Right ventricle myocardium inferior (tissue), 1 donor: ENCODE results near the gene SNRNP200. TPM values are rescaled to one million over a fixed set of nuclear protein-coding genes. Genes with fewer than 3 reads are reported as not detected.

Experiments used
- ATAC-seq: fragments of 200-7000 bp; cut with Tn5 transposase; one replicate; pipeline ENCODE4 v1.9.1; 2020; ENCODE audit warnings: mild to moderate bottlenecking, moderate library complexity
- DNase-seq: peaks from one replicate; pipeline ENCODE4 v3.0.0; 2021; ENCODE audit errors: missing footprints
- intact Hi-C: fragments of 100-400 bp; cut with DNase I; formaldehyde crosslinking; loops from one replicate; pipeline ENCODE4 v1.11.0; 2022
- total RNA-seq: library from RNA; stranded (reverse); fragmentation: NEBNext Ultra II Directional; extraction: Animal tissue kit (Norgen Biotek cat#: 25700); gene quantifications from one replicate; pipeline ENCODE4 v1.2.1, GENCODE V29; 2021
- donor health status: DM: no; HTN: yes; CAD: no; lungs with severe emphysema.

Gene SNRNP200
- total RNA-seq, 1 donor from 2014 or later, result 50.9 TPM

GRCh38 chr2:96240341-96241038 lies 64.9 kb downstream of the SNRNP200 start:
- peak; percentile 58 for ATAC-seq
- DNase-seq, result no peak
- intact Hi-C loops, result no loop called here

- DNase-seq (no peak), ATAC-seq (peak; percentile 37)
- intact Hi-C loops, result no loop called here
Measured at GRCh38 chr2:96239745-96240264, 65.5 kb downstream of the SNRNP200 start.

- ATAC-seq, result no peak
- DNase-seq, result no peak
- intact Hi-C loops, result no loop called here
Measured at GRCh38 chr2:96239091-96239490, 66.3 kb downstream of the SNRNP200 start.

- DNase-seq (no peak), ATAC-seq (no peak)
- intact Hi-C loops, result no loop called here
Measured at GRCh38 chr2:96238266-96238665, 67.1 kb downstream of the SNRNP200 start.

- ATAC-seq, result no peak
- DNase-seq, result no peak
- intact Hi-C loops, result no loop called here
Measured at GRCh38 chr2:96236882-96237281, 68.5 kb downstream of the SNRNP200 start.

- ATAC-seq, result no peak
- intact Hi-C loops, result no loop called here
- no peak for DNase-seq
Measured at GRCh38 chr2:96233880-96234316, 71.4 kb downstream of the SNRNP200 start.

- no peak for DNase-seq
- no peak for ATAC-seq
- intact Hi-C loops, result no loop called here
Measured at GRCh38 chr2:96233436-96233835, 71.9 kb downstream of the SNRNP200 start.

- DNase-seq (no peak), ATAC-seq (no peak)
- intact Hi-C loops, result no loop called here
Measured at GRCh38 chr2:96231316-96231715, 74.0 kb downstream of the SNRNP200 start.

- intact Hi-C loops, result no loop called here
- DNase-seq (no peak), ATAC-seq (peak; percentile 10)
Measured at GRCh38 chr2:96225016-96225533, 80.3 kb downstream of the SNRNP200 start.

Other genes starting within 250 kb of the SNRNP200 start
- gene ADRA2B, start 189.0 kb downstream of the SNRNP200 start, total RNA-seq, result 6.9 TPM
- not detected for gene ASTL, start 167.0 kb downstream of the SNRNP200 start, total RNA-seq
- 1.3 TPM for gene DUSP2, start 160.1 kb downstream of the SNRNP200 start, total RNA-seq
- gene STARD7, start 96.7 kb downstream of the SNRNP200 start, total RNA-seq, result 194 TPM
- 68.2 TPM for gene TMEM127, start 39.5 kb downstream of the SNRNP200 start, total RNA-seq
- 59.9 TPM for gene CIAO1, start 39.3 kb downstream of the SNRNP200 start, total RNA-seq
- 1.4 TPM for gene ITPRIPL1, start 19.8 kb upstream of the SNRNP200 start, total RNA-seq
- 1.1 TPM for gene NCAPH, start 30.2 kb upstream of the SNRNP200 start, total RNA-seq
- gene NEURL3, start 199.8 kb upstream of the SNRNP200 start, total RNA-seq, result 0.14 TPM
- 8.7 TPM for gene ARID5A, start 231.2 kb upstream of the SNRNP200 start, total RNA-seq